GM18498 (cell line): ENCODE results near the gene SMOC1.

Experiments
- ATAC-seq: cut with Tn5 transposase; IDR thresholded peaks from one replicate; pipeline ENCODE4 v1.9.1; 2021; ENCODE audit warnings: mild to moderate bottlenecking, moderate library complexity; ENCODE audit not compliant: unreplicated experiment

Gene SMOC1

GRCh38 chr14:70032016-70032415 is 152.8 kb downstream of the SMOC1 start:
- ATAC-seq, result no peak

GRCh38 chr14:70032447-70032846 is 153.2 kb downstream of the SMOC1 start:
- ATAC-seq, result no peak

GRCh38 chr14:70033116-70033515 is 153.9 kb downstream of the SMOC1 start:
- ATAC-seq, result no peak

- ATAC-seq, result no peak
These were observed 154.3 kb downstream of the SMOC1 start for GRCh38 chr14:70033561-70033960.

GRCh38 chr14:70034257-70034656 is 155.0 kb downstream of the SMOC1 start:
- no peak for ATAC-seq

- ATAC-seq, result no peak
These were observed 157.4 kb downstream of the SMOC1 start for GRCh38 chr14:70036665-70037064.

GRCh38 chr14:70043001-70043400 is 163.8 kb downstream of the SMOC1 start:
- ATAC-seq, result no peak

- ATAC-seq, result no peak
These were observed 166.1 kb downstream of the SMOC1 start for GRCh38 chr14:70045310-70045709.

GRCh38 chr14:70045844-70046535 is 166.8 kb downstream of the SMOC1 start:
- no peak for ATAC-seq

GRCh38 chr14:70047598-70048312 is 168.5 kb downstream of the SMOC1 start:
- no peak for ATAC-seq

GRCh38 chr14:70048313-70048654 is 169.1 kb downstream of the SMOC1 start:
- no peak for ATAC-seq

GRCh38 chr14:70049605-70050004 is 170.4 kb downstream of the SMOC1 start:
- no peak for ATAC-seq

- no peak for ATAC-seq
These were observed 170.9 kb downstream of the SMOC1 start for GRCh38 chr14:70050136-70050535.

- no peak for ATAC-seq
These were observed 173.8 kb downstream of the SMOC1 start for GRCh38 chr14:70052990-70053389.

GRCh38 chr14:70057519-70058136 is 178.4 kb downstream of the SMOC1 start:
- no peak for ATAC-seq

- ATAC-seq, result no peak
These were observed 180.3 kb downstream of the SMOC1 start for GRCh38 chr14:70059545-70059944.

GRCh38 chr14:70061108-70061507 is 181.9 kb downstream of the SMOC1 start:
- ATAC-seq, result no peak

GRCh38 chr14:70064136-70064865 is 185.1 kb downstream of the SMOC1 start:
- no peak for ATAC-seq

GRCh38 chr14:70067810-70068209 is 188.6 kb downstream of the SMOC1 start:
- ATAC-seq, result no peak

- no peak for ATAC-seq
These were observed 190.0 kb downstream of the SMOC1 start for GRCh38 chr14:70069186-70069585.

- ATAC-seq, result no peak
These were observed 194.8 kb downstream of the SMOC1 start for GRCh38 chr14:70073924-70074566.
